ENCODE measurements around the gene SRCAP. TPM values are rescaled to one million over a fixed set of nuclear protein-coding genes. Genes with fewer than 3 reads are reported as not detected.

The SRCAP gene
- total RNA-seq, 2 donors from 2014 or later = 27.5 to 30.0 TPM

DNA sequence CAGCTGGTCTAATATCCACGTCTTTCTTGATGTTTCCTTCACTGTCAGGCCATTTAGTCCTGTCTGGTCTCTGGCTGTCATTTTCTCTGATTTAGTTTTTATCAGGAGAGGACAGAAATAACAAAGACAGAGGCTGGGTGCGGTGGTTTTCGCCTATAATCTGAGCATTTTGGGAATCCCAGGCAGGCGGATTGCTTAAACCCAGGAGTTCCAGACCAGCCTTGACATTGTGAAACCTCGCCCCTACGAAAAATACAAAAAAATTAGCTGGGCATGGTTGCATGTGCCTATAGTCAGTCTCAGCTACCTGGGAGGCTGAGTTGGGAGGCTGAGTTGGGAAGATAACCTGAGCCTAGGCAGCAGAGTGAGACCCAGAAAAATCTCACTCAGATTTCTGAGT, 7.1 kb downstream of the SRCAP start:
- intact Hi-C loops (cut with DNase I) = no loop called here
- no peak for DNase-seq
- Histone ChIP-seq H3K4me3 (no peak overlapping the region), H3K36me3 (replicated peaks in 1 of 2; ENCODE audit: insufficient read depth in 1 of 2, low read depth in 2 of 2) (peaks cover 35 to 81% of the 10 kb centered on the region in 2 donors), H3K27me3 (no peaks in the 10 kb centered on the region), H3K27ac (no peak overlapping the region), H3K9me3 (no peaks in the 10 kb centered on the region), H3K4me1 (peaks cover under 1% of the 10 kb centered on the region)
- WGBS, 2 donors = 83 to 89% methylated on average over 6 of the region's 6 CpGs
- TF ChIP-seq POLR2A (IDR thresholded peaks at IDR 0.05) = no peak
- ATAC-seq = no peak

DNA sequence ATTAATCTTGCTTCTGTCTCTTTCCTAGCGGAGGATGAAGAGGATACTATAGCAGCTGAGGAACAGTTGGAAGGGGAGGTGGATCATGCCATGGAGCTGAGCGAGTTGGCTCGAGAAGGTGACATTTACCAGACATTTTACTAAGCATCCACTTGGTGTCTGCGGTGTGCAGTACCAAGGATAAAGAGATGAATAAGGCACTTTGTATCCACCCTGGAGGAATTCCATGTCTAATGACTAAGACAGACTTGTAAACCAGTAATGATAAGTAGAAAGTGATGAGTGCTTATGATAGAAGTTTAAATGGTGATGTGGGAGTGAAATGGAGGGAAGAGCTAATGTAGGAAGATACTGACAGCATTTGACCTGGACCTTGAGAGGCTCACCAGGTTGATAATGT, 12.0 kb downstream of the SRCAP start:
- ATAC-seq (no peak), DNase-seq (no peak)
- WGBS, 2 donors = 95 to 98% methylated on average over 4 of the region's 4 CpGs
- Histone ChIP-seq H3K36me3 (replicated peaks in 1 of 2; ENCODE audit: insufficient read depth in 1 of 2, low read depth in 2 of 2) (peaks cover 48 to 72% of the 10 kb centered on the region in 2 donors), H3K4me3 (no peak overlapping the region), H3K4me1 (no peaks in the 10 kb centered on the region), H3K9me3 (no peaks in the 10 kb centered on the region), H3K27ac (no peak overlapping the region), H3K27me3 (no peaks in the 10 kb centered on the region)
- TF ChIP-seq, protein P1, sequence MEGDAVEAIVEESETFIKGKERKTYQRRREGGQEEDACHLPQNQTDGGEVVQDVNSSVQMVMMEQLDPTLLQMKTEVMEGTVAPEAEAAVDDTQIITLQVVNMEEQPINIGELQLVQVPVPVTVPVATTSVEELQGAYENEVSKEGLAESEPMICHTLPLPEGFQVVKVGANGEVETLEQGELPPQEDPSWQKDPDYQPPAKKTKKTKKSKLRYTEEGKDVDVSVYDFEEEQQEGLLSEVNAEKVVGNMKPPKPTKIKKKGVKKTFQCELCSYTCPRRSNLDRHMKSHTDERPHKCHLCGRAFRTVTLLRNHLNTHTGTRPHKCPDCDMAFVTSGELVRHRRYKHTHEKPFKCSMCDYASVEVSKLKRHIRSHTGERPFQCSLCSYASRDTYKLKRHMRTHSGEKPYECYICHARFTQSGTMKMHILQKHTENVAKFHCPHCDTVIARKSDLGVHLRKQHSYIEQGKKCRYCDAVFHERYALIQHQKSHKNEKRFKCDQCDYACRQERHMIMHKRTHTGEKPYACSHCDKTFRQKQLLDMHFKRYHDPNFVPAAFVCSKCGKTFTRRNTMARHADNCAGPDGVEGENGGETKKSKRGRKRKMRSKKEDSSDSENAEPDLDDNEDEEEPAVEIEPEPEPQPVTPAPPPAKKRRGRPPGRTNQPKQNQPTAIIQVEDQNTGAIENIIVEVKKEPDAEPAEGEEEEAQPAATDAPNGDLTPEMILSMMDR (IDR thresholded peaks at IDR 0.05) = no peak
- no peak for TF ChIP-seq POLR2A (IDR thresholded peaks at IDR 0.05)
- intact Hi-C loops (cut with DNase I) = no loop called here

DNA sequence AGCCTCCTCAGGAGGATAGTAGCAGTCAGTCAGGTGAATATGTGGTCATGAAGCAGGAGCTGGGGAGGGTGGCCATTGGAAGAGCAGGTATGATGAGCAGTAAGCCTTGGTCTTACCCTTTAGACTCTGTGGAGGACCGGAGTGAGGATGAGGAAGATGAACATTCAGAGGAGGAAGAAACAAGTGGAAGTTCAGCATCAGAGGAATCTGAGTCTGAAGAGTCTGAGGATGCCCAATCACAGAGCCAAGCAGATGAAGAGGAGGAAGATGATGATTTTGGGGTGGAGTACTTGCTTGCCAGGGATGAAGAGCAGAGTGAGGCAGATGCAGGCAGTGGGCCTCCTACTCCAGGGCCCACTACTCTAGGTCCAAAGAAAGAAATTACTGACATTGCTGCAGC, 12.7 kb downstream of the SRCAP start:
- TF ChIP-seq, protein P1 (IDR thresholded peaks at IDR 0.05) = no peak
- TF ChIP-seq POLR2A (IDR thresholded peaks at IDR 0.05) = no peak
- no peak for ATAC-seq
- Histone ChIP-seq H3K4me1 (no peaks in the 10 kb centered on the region), H3K27me3 (no peaks in the 10 kb centered on the region), H3K9me3 (no peaks in the 10 kb centered on the region), H3K4me3 (no peak overlapping the region), H3K27ac (no peak overlapping the region), H3K36me3 (replicated peaks in 1 of 2; ENCODE audit: insufficient read depth in 1 of 2, low read depth in 2 of 2) (peaks cover 46 to 72% of the 10 kb centered on the region in 2 donors)
- intact Hi-C loops (cut with DNase I) = no loop called here
- no peak for DNase-seq
- WGBS, 2 donors = 75 to 100% methylated on average over 1 of the region's 1 CpG

DNA sequence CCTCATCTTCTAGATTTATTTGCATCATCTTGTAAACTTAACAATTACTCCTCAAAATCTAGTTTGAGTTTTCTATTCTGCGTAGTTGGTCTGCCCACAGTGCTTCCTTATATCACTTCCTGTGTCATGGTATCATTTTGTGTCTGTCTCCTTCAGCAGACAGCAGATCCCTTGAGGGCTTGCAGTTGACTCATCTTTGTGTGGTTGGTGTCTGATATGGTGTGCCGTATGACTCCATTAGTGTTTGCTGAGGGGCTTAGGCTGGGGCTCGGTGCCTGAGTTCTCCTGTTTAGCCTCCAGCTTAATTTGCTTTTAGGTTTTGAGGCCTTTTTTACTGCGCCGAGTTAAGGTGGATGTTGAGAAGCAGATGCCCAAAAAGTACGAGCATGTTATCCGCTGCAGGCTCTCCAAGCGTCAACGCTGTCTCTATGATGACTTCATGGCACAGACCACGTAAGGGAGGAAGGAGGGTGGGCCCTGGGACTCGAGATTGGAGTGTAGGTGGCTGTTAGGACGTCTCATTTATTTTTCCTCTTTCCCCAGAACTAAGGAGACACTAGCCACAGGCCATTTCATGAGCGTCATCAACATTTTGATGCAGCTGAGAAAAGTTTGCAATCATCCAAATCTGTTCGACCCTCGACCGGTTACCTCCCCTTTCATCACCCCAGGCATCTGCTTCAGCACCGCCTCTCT, 16.9 kb downstream of the SRCAP start:
- Histone ChIP-seq H3K9me3 (no peaks in the 10 kb centered on the region), H3K27ac (peak overlapping the region in 1 of 4 donors; percentile 53), H3K4me1 (no peaks in the 10 kb centered on the region), H3K27me3 (no peaks in the 10 kb centered on the region), H3K36me3 (replicated peaks in 1 of 2; ENCODE audit: insufficient read depth in 1 of 2, low read depth in 2 of 2) (peaks cover 34 to 56% of the 10 kb centered on the region in 2 donors), H3K4me3 (no peak overlapping the region)
- no peak for TF ChIP-seq POLR2A (IDR thresholded peaks at IDR 0.05)
- DNase-seq = peak in 1 of 4 donors; percentile 29
- no peak for ATAC-seq
- intact Hi-C loops (cut with DNase I) = no loop called here
- 83 to 88% methylated on average over 17 of the region's 17 CpGs for WGBS, 2 donors

DNA sequence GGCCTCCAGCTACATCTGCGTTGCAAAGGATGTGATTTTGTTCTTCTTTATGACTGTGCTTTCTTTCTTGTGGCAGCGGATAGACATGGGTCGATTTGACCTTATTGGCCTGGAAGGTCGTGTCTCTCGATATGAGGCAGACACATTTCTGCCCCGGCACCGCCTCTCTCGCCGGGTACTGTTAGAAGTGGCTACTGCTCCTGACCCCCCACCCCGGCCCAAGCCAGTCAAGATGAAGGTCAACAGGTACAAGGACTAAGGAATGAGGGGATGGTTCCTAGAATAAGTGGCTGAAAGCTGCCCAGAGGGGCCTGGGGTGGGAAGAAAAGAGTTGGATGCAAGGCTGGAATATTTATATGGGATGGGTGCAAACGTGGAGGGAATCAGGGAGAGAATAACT, 21.1 kb downstream of the SRCAP start:
- H3K9me3 ChIP-seq = no peaks in the 10 kb centered on the region
- 81 to 91% methylated on average over 11 of the region's 11 CpGs for WGBS, 2 donors
- DNase-seq (no peak), ATAC-seq (no peak)
- no peaks in the 10 kb centered on the region for H3K4me1 ChIP-seq
- peaks cover 35 to 62% of the 10 kb centered on the region in 2 donors for H3K36me3 ChIP-seq (replicated peaks in 1 of 2; ENCODE audit: insufficient read depth in 1 of 2, low read depth in 2 of 2)
- no peak overlapping the region for H3K4me3 ChIP-seq
- H3K27ac ChIP-seq = no peak overlapping the region
- intact Hi-C loops (cut with DNase I) = no loop called here
- no peak for TF ChIP-seq POLR2A (IDR thresholded peaks at IDR 0.05)
- TF ChIP-seq, protein P1 (IDR thresholded peaks at IDR 0.05) = no peak
- H3K27me3 ChIP-seq = no peaks in the 10 kb centered on the region

DNA sequence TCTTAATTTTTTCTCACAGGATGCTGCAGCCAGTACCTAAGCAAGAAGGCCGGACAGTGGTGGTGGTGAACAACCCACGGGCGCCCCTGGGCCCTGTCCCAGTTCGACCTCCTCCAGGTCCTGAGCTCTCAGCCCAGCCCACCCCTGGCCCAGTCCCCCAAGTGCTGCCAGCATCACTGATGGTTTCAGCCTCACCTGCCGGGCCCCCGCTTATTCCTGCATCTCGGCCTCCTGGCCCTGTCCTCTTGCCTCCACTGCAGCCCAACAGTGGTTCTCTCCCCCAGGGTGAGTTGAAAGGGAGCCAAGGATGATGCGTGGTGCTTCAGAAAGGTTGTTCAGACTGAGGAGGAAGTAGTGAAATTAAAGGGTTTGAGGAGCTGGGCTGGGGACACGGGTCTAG, 21.7 kb downstream of the SRCAP start:
- no peak for TF ChIP-seq POLR2A (IDR thresholded peaks at IDR 0.05)
- TF ChIP-seq, protein P1 (IDR thresholded peaks at IDR 0.05) = no peak
- 72 to 94% methylated on average over 8 of the region's 9 CpGs for WGBS, 2 donors
- H3K4me1 ChIP-seq = no peaks in the 10 kb centered on the region
- no peaks in the 10 kb centered on the region for H3K27me3 ChIP-seq
- H3K27ac ChIP-seq = peak overlapping the region in 1 of 4 donors; percentile 3
- DNase-seq (no peak), ATAC-seq (no peak)
- no peaks in the 10 kb centered on the region for H3K9me3 ChIP-seq
- H3K36me3 ChIP-seq (replicated peaks in 1 of 2; ENCODE audit: insufficient read depth in 1 of 2, low read depth in 2 of 2) = peaks cover 32 to 60% of the 10 kb centered on the region in 2 donors
- intact Hi-C loops (cut with DNase I) = no loop called here
- no peak overlapping the region for H3K4me3 ChIP-seq
